Measurements from ENCODE around the gene RAB44. TPM values are rescaled to one million over a fixed set of nuclear protein-coding genes. Genes with fewer than 3 reads are reported as not detected.
"Not testable (repeated sequence)": the region's sequence is repeated elsewhere in the genome, so short reads cannot be mapped to it uniquely, and the experiment has no call there.

RAB44 gene
- total and polyA plus RNA-seq, 2 donors (not counting 1 experiment from before 2014, with no cell fraction given) = 0.15 to 0.16 TPM

GRCh38 chr6:36722879-36723278, 25.3 kb downstream of the RAB44 start:
- Histone ChIP-seq H3K27me3 (replicated peaks in 1 of 4; ENCODE audit: control extremely low read depth in 1 of 4, control insufficient read depth in 3 of 4, insufficient read depth in 4 of 4, low read length in 3 of 4) (no peaks in the 10 kb centered on the region), H2AFZ (ENCODE audit: insufficient read depth, low read depth, low read length, poor library complexity, severe bottlenecking) (no peak overlapping the region), H3K4me1 (ENCODE audit: control insufficient read depth in 2 of 2, insufficient read depth in 2 of 2, low read length in 2 of 2) (peaks cover 53 to 56% of the 10 kb centered on the region in 2 donors), H4K20me1 (ENCODE audit: control insufficient read depth, insufficient read depth, low read length, poor library complexity, severe bottlenecking) (no peaks in the 10 kb centered on the region), H3K27ac (ENCODE audit: low read length in 2 of 2) (no peak overlapping the region), H3K9ac (ENCODE audit: low read length) (no peak overlapping the region), H3K79me2 (ENCODE audit: control insufficient read depth, insufficient read depth, low read length) (no peaks in the 10 kb centered on the region), H3K4me2 (replicated peaks; ENCODE audit: low read depth, low read length, poor library complexity, severe bottlenecking) (no peak overlapping the region), H3K4me3 (ENCODE audit: control extremely low read depth in 1 of 5, extremely low read depth in 1 of 5, insufficient read depth in 1 of 5, low read depth in 2 of 5, low read length in 4 of 5) (no peak overlapping the region), H3K9me3 (ENCODE audit: control extremely low read depth in 1 of 3, control insufficient read depth in 2 of 3, insufficient read depth in 1 of 3, low read length in 2 of 3) (peaks cover 0 to 13% (median 0%) of the 10 kb centered on the region in 3 donors), H3K36me3 (replicated peaks in 1 of 2; ENCODE audit: control extremely low read depth in 1 of 2, control insufficient read depth in 1 of 2, extremely low read depth in 1 of 2, insufficient read depth in 2 of 2, low read length in 1 of 2) (no peaks in the 10 kb centered on the region)
- no peak overlapping the region for H3K4me3 Mint-ChIP-seq
- no peak for DNase-seq
- no peak overlapping the region for H3K27ac Mint-ChIP-seq
- no peak for TF ChIP-seq EZH2 (IDR thresholded peaks at IDR 0.05; ENCODE audit: borderline replicate concordance, insufficient read depth, low read depth, low read length, poor library complexity, severe bottlenecking)
- no peak for TF ChIP-seq CTCF (IDR thresholded peaks at IDR 0.05)
- no peaks in the 10 kb centered on the region for H3K27me3 Mint-ChIP-seq
- ChIA-PET CTCF (interaction anchor here (1.0 to 11.6 kb wide), 6 partner anchors 10 to 108 kb away, joined by 3 to 88 read pairs (median 13); partner anchors contain the start of gene CDKN1A), POLR2A (no interaction called here)
- no peaks in the 10 kb centered on the region for H3K9me3 Mint-ChIP-seq (ENCODE audit: insufficient read depth)
- ATAC-seq (ENCODE audit: low read depth) = no peak
- intact Hi-C loops (cut with micrococcal nuclease) = loop anchor here (5.0 kb wide), 1 partner anchor 41 kb away; no protein-coding TSS in a partner anchor
- no CpG with 5 or more reads among the region's 2 CpGs for WGBS (ENCODE audit: insufficient coverage)
- peaks cover 53% of the 10 kb centered on the region for H3K4me1 Mint-ChIP-seq

- H3K4me3 ChIP-seq (ENCODE audit: control extremely low read depth in 1 of 5, extremely low read depth in 1 of 5, insufficient read depth in 1 of 5, low read depth in 2 of 5, low read length in 4 of 5); H3K9ac ChIP-seq (ENCODE audit: low read length); H3K27ac ChIP-seq (ENCODE audit: low read length in 2 of 2); DNase-seq; POLR2A ChIA-PET; H4K20me1 ChIP-seq (ENCODE audit: control insufficient read depth, insufficient read depth, low read length, poor library complexity, severe bottlenecking); H3K27ac Mint-ChIP-seq; H3K4me3 Mint-ChIP-seq; H3K27me3 ChIP-seq (replicated peaks in 1 of 4; ENCODE audit: control extremely low read depth in 1 of 4, control insufficient read depth in 3 of 4, insufficient read depth in 4 of 4, low read length in 3 of 4); H3K9me3 Mint-ChIP-seq (ENCODE audit: insufficient read depth); H3K79me2 ChIP-seq (ENCODE audit: control insufficient read depth, insufficient read depth, low read length); H3K27me3 Mint-ChIP-seq; H3K36me3 ChIP-seq (replicated peaks in 1 of 2; ENCODE audit: control extremely low read depth in 1 of 2, control insufficient read depth in 1 of 2, extremely low read depth in 1 of 2, insufficient read depth in 2 of 2, low read length in 1 of 2); ATAC-seq (ENCODE audit: low read depth); H2AFZ ChIP-seq (ENCODE audit: insufficient read depth, low read depth, low read length, poor library complexity, severe bottlenecking): not testable (repeated sequence)
- CTCF ChIA-PET = interaction anchor here (0.6 to 11.6 kb wide), 20 partner anchors 8 to 1247 kb away, joined by 3 to 88 read pairs (median 4); partner anchors contain the start of gene CDKN1A
- peaks cover 0 to 13% (median 0%) of the 10 kb centered on the region in 3 donors for H3K9me3 ChIP-seq (ENCODE audit: control extremely low read depth in 1 of 3, control insufficient read depth in 2 of 3, insufficient read depth in 1 of 3, low read length in 2 of 3)
- peaks cover 57 to 60% of the 10 kb centered on the region in 2 donors for H3K4me1 ChIP-seq (ENCODE audit: control insufficient read depth in 2 of 2, insufficient read depth in 2 of 2, low read length in 2 of 2)
- peaks cover 61% of the 10 kb centered on the region for H3K4me1 Mint-ChIP-seq
- H3K4me2 ChIP-seq (replicated peaks; ENCODE audit: low read depth, low read length, poor library complexity, severe bottlenecking) = peak overlapping the region; percentile 26
- intact Hi-C loops (cut with micrococcal nuclease) = loop anchor here (1.0 to 5.0 kb wide), 2 partner anchors 42 to 101 kb away; no protein-coding TSS in a partner anchor
- WGBS (ENCODE audit: insufficient coverage) = 90% methylated on average over 3 of the region's 4 CpGs
Measured at GRCh38 chr6:36723992-36724391, 26.4 kb downstream of the RAB44 start.
